Activated CD8-positive, alpha-beta T cell treated with anti-CD3 and anti-CD28 coated beads for 36 hours (primary cell): ENCODE results near the gene MGMT. TPM values are rescaled to one million over a fixed set of nuclear protein-coding genes. Genes with fewer than 3 reads are reported as not detected.

Experiments
- ATAC-seq: fragments of 200-7000 bp; cut with Tn5 transposase; one replicate; pipeline ENCODE4 v1.10.0; 2021; ENCODE audit warnings: mild to moderate bottlenecking, moderate library complexity
- CTCF ChIA-PET: fragments of 350-600 bp; sonication (Branson Sonifier 250); formaldehyde crosslinking; loops from one replicate; lab custom pipeline; 2021; ENCODE audit warnings: antibody characterized with exemption; lab: Charles Lee
- POLR2A ChIA-PET: fragments of 350-600 bp; sonication (Branson Sonifier 250); formaldehyde crosslinking; loops from one replicate; lab custom pipeline; 2021; ENCODE audit warnings: antibody characterized with exemption; lab: Charles Lee
- DNase-seq: peaks from one replicate; pipeline ENCODE4 v3.0.0-alpha.2; 2020
- H3K27ac Mint-ChIP-seq: one replicate; pipeline ENCODE4 v1.8.0; 2021; ENCODE audit warnings: mild to moderate bottlenecking, mixed read lengths
- H3K27me3 Mint-ChIP-seq: one replicate; pipeline ENCODE4 v1.8.0; 2021; ENCODE audit warnings: mixed read lengths
- H3K36me3 Mint-ChIP-seq: one replicate; pipeline ENCODE4 v1.8.0; 2021; ENCODE audit warnings: low read depth, mixed read lengths
- H3K4me1 Mint-ChIP-seq: one replicate; pipeline ENCODE4 v1.8.0; 2021; ENCODE audit warnings: low read depth, mixed read lengths
- H3K4me3 Mint-ChIP-seq: one replicate; pipeline ENCODE4 v1.8.0; 2021; ENCODE audit warnings: mild to moderate bottlenecking, moderate library complexity, mixed read lengths
- H3K9me3 Mint-ChIP-seq: one replicate; pipeline ENCODE4 v1.8.0; 2021; ENCODE audit warnings: mixed read lengths
- intact Hi-C: fragments of 100-400 bp; cut with micrococcal nuclease; formaldehyde crosslinking; loops from one replicate; pipeline ENCODE4 v1.10.0; 2022
- total RNA-seq, 2 experiments: library from RNA; stranded (reverse); gene quantifications; one replicate each; pipeline ENCODE4 v1.2.3, GENCODE V29; 2021
- TF ChIP-seq, protein P1 (sequence below): fragments of 200-600 bp; IDR thresholded peaks from one replicate; pipeline ENCODE4 v1.8.0; 2022; ENCODE audit warnings: antibody characterized with exemption, mild to moderate bottlenecking

Gene MGMT
- total RNA-seq, 2 experiments from 2014 or later: 16.2 to 17.0 TPM

DNA sequence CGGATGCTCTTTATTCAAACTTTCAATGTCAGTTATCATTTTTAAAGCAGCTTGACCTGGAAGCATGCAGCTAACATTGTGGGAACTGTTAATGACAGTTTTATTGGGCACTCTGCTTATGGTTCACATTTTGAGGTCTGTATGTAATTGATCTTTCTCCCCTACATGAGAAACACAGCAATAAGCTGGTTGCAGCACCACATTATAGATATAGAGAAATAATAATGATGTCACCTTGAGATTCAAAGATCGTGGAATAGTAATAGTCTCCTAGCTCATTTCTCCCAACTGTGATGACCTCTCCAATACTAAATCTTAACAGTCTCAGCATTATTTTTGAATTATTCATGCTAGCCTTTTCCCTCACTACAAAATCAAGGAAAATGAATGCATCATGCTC is 22.7 kb upstream of the MGMT start:
- intact Hi-C loops: no loop called here
- peaks cover 2% of the 10 kb centered on the region for H3K27me3 Mint-ChIP-seq
- ATAC-seq (no peak), DNase-seq (no peak)
- CTCF ChIA-PET: no interaction called here
- H3K27ac Mint-ChIP-seq: no peak overlapping the region
- POLR2A ChIA-PET: no interaction called here
- H3K4me3 Mint-ChIP-seq: no peak overlapping the region
- H3K36me3 Mint-ChIP-seq: no peaks in the 10 kb centered on the region
- H3K4me1 Mint-ChIP-seq: no peaks in the 10 kb centered on the region
- no peaks in the 10 kb centered on the region for H3K9me3 Mint-ChIP-seq
- TF ChIP-seq, protein P1, sequence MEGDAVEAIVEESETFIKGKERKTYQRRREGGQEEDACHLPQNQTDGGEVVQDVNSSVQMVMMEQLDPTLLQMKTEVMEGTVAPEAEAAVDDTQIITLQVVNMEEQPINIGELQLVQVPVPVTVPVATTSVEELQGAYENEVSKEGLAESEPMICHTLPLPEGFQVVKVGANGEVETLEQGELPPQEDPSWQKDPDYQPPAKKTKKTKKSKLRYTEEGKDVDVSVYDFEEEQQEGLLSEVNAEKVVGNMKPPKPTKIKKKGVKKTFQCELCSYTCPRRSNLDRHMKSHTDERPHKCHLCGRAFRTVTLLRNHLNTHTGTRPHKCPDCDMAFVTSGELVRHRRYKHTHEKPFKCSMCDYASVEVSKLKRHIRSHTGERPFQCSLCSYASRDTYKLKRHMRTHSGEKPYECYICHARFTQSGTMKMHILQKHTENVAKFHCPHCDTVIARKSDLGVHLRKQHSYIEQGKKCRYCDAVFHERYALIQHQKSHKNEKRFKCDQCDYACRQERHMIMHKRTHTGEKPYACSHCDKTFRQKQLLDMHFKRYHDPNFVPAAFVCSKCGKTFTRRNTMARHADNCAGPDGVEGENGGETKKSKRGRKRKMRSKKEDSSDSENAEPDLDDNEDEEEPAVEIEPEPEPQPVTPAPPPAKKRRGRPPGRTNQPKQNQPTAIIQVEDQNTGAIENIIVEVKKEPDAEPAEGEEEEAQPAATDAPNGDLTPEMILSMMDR: no peak

DNA sequence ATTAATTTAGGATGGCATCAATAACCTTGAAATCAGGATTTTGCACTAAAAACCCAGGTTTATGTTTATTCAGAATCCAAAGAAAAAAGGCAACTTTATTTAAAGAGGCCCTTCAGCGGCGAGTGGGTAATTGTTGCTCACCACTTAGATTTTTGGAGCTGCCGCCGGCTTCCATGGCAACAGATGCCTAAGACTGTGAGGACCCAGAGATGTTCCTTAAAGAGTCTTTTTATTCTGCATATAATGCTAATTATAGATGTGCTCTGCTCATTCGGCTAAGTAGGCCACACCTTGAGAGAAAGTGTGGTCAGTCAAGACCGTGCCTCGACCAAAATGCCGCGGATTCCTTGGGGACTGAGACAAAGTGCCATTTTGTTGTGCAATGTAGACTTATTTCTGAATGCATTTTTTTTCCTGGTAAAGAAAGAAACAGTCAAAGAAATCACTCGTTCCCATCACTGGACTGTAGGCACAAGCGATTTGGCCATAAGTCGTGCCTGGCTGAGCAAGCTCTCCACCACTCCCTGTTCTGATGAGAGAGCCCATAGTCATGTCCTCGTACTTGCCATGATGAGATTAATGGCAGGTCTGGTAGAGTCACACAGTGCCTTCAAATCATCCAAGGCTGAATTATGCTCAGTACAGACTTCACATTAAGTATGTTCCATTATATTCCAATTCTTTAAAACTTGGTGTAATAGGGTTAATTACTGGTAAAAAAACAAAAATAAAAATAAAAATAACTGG is 21.4 kb upstream of the MGMT start:
- no peak overlapping the region for H3K27ac Mint-ChIP-seq
- H3K36me3 Mint-ChIP-seq: no peaks in the 10 kb centered on the region
- POLR2A ChIA-PET: no interaction called here
- no peaks in the 10 kb centered on the region for H3K9me3 Mint-ChIP-seq
- TF ChIP-seq, protein P1: no peak
- ATAC-seq (no peak), DNase-seq (no peak)
- intact Hi-C loops: no loop called here
- no peaks in the 10 kb centered on the region for H3K4me1 Mint-ChIP-seq
- peaks cover 4% of the 10 kb centered on the region for H3K27me3 Mint-ChIP-seq
- no peak overlapping the region for H3K4me3 Mint-ChIP-seq
- CTCF ChIA-PET: no interaction called here

DNA sequence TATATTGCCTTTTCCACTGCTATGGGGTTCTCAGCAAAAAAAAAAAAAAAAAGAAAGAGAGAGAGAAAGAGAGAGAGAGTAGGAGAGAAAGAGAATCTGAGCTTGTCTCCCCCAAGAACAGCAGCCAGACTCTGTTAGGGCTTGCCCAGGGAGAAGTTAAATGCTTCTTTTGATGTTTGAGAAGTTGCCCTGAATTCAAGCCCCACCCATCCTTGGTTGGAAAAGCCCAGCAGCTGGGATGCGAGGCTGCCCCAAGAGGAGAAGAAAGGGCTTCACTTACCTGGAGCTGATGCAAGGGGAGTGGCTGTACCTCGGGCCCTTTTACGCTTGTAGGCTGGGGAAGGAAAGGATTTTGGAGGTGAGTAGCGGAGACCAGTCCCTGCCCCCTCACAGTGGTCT is 20.9 kb upstream of the MGMT start:
- intact Hi-C loops: no loop called here
- TF ChIP-seq, protein P1: no peak
- peaks cover 4% of the 10 kb centered on the region for H3K27me3 Mint-ChIP-seq
- H3K9me3 Mint-ChIP-seq: no peaks in the 10 kb centered on the region
- ATAC-seq (no peak), DNase-seq (no peak)
- ChIA-PET POLR2A (no interaction called here), CTCF (no interaction called here)
- no peaks in the 10 kb centered on the region for H3K36me3 Mint-ChIP-seq
- H3K4me3 Mint-ChIP-seq: no peak overlapping the region
- no peak overlapping the region for H3K27ac Mint-ChIP-seq
- no peaks in the 10 kb centered on the region for H3K4me1 Mint-ChIP-seq

DNA sequence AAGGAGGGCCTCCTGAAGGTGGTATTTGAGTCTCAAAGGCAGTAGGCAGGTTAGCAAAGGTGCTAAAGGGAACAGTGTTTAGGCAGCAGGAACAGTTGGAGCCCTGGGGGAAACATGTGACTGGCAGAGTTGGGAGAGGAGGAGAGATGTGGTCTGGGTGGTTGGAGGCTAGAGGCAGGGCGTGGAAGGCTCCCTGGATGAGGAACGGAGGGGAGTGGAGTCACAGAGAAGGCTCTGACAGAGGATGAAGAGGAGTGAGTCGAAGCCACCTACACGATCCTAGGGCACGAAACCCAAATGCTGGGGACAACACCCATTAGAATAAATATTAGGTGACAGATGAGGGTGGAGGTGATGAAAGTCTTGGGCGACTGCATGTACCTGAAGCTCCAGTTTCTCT is 19.6 kb upstream of the MGMT start:
- TF ChIP-seq, protein P1: no peak
- POLR2A ChIA-PET: no interaction called here

DNA sequence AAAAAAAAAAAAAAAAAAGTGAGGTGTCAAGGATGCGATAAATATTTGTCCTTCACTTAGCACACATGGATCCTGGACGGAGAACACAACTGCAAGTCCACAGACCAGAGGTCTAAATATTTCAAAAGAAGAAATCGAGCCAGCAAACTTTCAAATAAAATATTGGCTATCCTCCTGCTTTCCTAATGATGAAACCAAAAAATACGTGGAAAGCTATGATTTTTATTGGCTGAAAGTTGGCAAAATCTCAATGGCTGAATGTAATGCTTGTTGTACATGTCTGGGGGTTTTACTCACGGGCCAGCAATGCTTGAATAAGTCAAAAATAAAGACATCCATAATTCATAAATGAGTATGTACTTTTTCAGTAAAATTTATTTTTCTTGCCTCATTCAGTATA is 19.0 kb upstream of the MGMT start:
- H3K4me1 Mint-ChIP-seq: no peaks in the 10 kb centered on the region
- POLR2A ChIA-PET: no interaction called here
- CTCF ChIA-PET: no interaction called here
- no peaks in the 10 kb centered on the region for H3K36me3 Mint-ChIP-seq
- no peak for ATAC-seq
- peaks cover 5% of the 10 kb centered on the region for H3K27me3 Mint-ChIP-seq
- no peak for DNase-seq
- H3K4me3 Mint-ChIP-seq: no peak overlapping the region
- intact Hi-C loops: no loop called here
- TF ChIP-seq, protein P1: no peak
- H3K27ac Mint-ChIP-seq: no peak overlapping the region
- no peaks in the 10 kb centered on the region for H3K9me3 Mint-ChIP-seq

More for the DNA sequence above, 19.6 kb upstream of the MGMT start:
- H3K4me3 Mint-ChIP-seq: no peak overlapping the region
- no peaks in the 10 kb centered on the region for H3K36me3 Mint-ChIP-seq
- no peaks in the 10 kb centered on the region for H3K4me1 Mint-ChIP-seq
- H3K27ac Mint-ChIP-seq: no peak overlapping the region
- intact Hi-C loops: no loop called here
- CTCF ChIA-PET: no interaction called here
- no peak for ATAC-seq
- H3K9me3 Mint-ChIP-seq: no peaks in the 10 kb centered on the region
- no peak for DNase-seq
- H3K27me3 Mint-ChIP-seq: peaks cover 4% of the 10 kb centered on the region
